ENCODE data around the gene PABPC4L.
"Not testable (repeated sequence)": the region's sequence is repeated elsewhere in the genome, so short reads cannot be mapped to it uniquely, and the experiment has no call there.

PABPC4L gene

GRCh38 chr4:134201216-134202161 lies at the start of gene PABPC4L:
TSS of gene PABPC4L (minus strand) at chr4:134201789. CDS start at chr4:134201019, 770 bp downstream.
- no peak for DNase-seq

GRCh38 chr4:134251322-134251721 lies 49.7 kb upstream of the PABPC4L start:
- DNase-seq, result no peak

- DNase-seq, result no peak
Measured at GRCh38 chr4:134243742-134244713, 42.4 kb upstream of the PABPC4L start.

- no peak for DNase-seq
Measured at GRCh38 chr4:134219043-134219442, 17.5 kb upstream of the PABPC4L start.

- DNase-seq, result no peak
Measured at GRCh38 chr4:134216411-134216810, 14.8 kb upstream of the PABPC4L start.

GRCh38 chr4:134215620-134216344 lies 14.2 kb upstream of the PABPC4L start:
- DNase-seq, result no peak

- not testable (repeated sequence) for DNase-seq
Measured at GRCh38 chr4:134207955-134208354, 6.4 kb upstream of the PABPC4L start.

- no peak for DNase-seq
Measured at GRCh38 chr4:134202166-134202956, 772 bp upstream of the PABPC4L start.

- no peak for DNase-seq
Measured at GRCh38 chr4:134200811-134201215, 776 bp downstream of the PABPC4L start.

GRCh38 chr4:134189949-134190348 lies 11.6 kb downstream of the PABPC4L start:
- no peak for DNase-seq

GRCh38 chr4:134189480-134189879 lies 12.1 kb downstream of the PABPC4L start:
- no peak for DNase-seq

GRCh38 chr4:134178706-134179105 lies 22.9 kb downstream of the PABPC4L start:
- DNase-seq, result no peak

GRCh38 chr4:134174271-134174670 lies 27.3 kb downstream of the PABPC4L start:
- no peak for DNase-seq

GRCh38 chr4:134160211-134160610 lies 41.4 kb downstream of the PABPC4L start:
- no peak for DNase-seq

GRCh38 chr4:134154097-134154496 lies 47.5 kb downstream of the PABPC4L start:
- no peak for DNase-seq

- no peak for DNase-seq
Measured at GRCh38 chr4:134147941-134148340, 53.6 kb downstream of the PABPC4L start.

Measured in hematopoietic multipotent progenitor cell treated with erythropoietin and hydrocortisone succinate and interleukin-3 and kit ligand, for 6 days (in vitro differentiated cells).